ENCODE measurements around the gene BICD1. TPM values are rescaled to one million over a fixed set of nuclear protein-coding genes. Genes with fewer than 3 reads are reported as not detected.

The BICD1 gene
- polyA plus RNA-seq, 2 donors = 1.7 to 2.0 TPM

GRCh38 chr12:32110942-32111341, 4.3 kb downstream of the BICD1 start:
- no peaks in the 10 kb centered on the region for H3K27me3 ChIP-seq (ENCODE audit: control insufficient read depth in 1 of 2, insufficient read depth in 2 of 2, low read length in 2 of 2)
- H3K27ac ChIP-seq (ENCODE audit: low read depth in 2 of 2, low read length in 1 of 2) = no peak overlapping the region
- no peaks in the 10 kb centered on the region for H3K36me3 ChIP-seq (ENCODE audit: control insufficient read depth in 2 of 2, insufficient read depth in 2 of 2, low read length in 1 of 2)
- H3K9me3 ChIP-seq (ENCODE audit: control insufficient read depth in 2 of 2, insufficient read depth in 1 of 2, low read depth in 1 of 2, low read length in 1 of 2) = peaks cover 0 to 2% of the 10 kb centered on the region in 2 donors
- whole genome bisulfite sequencing, 2 donors = 40 to 56% methylated on average over 2 of the region's 2 CpGs
- H3K4me1 ChIP-seq (ENCODE audit: control insufficient read depth in 2 of 2, insufficient read depth in 2 of 2, low read length in 1 of 2) = peaks cover 0 to 5% of the 10 kb centered on the region in 2 donors
- no peak overlapping the region for H3K4me3 ChIP-seq (ENCODE audit: low read depth in 1 of 2, low read length in 2 of 2)

GRCh38 chr12:32115404-32116104, 8.9 kb downstream of the BICD1 start:
- no peaks in the 10 kb centered on the region for H3K36me3 ChIP-seq (ENCODE audit: control insufficient read depth in 2 of 2, insufficient read depth in 2 of 2, low read length in 1 of 2)
- H3K27ac ChIP-seq (ENCODE audit: low read depth in 2 of 2, low read length in 1 of 2) = no peak overlapping the region
- H3K4me1 ChIP-seq (ENCODE audit: control insufficient read depth in 2 of 2, insufficient read depth in 2 of 2, low read length in 1 of 2) = peaks cover 0 to 2% of the 10 kb centered on the region in 2 donors
- no peaks in the 10 kb centered on the region for H3K27me3 ChIP-seq (ENCODE audit: control insufficient read depth in 1 of 2, insufficient read depth in 2 of 2, low read length in 2 of 2)
- H3K4me3 ChIP-seq (ENCODE audit: low read depth in 1 of 2, low read length in 2 of 2) = no peak overlapping the region
- WGBS, 2 donors = 39 to 43% methylated on average over 6 of the region's 6 CpGs
- H3K9me3 ChIP-seq (ENCODE audit: control insufficient read depth in 2 of 2, insufficient read depth in 1 of 2, low read depth in 1 of 2, low read length in 1 of 2) = peaks cover 0 to 2% of the 10 kb centered on the region in 2 donors

GRCh38 chr12:32116897-32117296, 10.2 kb downstream of the BICD1 start:
- Histone ChIP-seq H3K27me3 (ENCODE audit: control insufficient read depth in 1 of 2, insufficient read depth in 2 of 2, low read length in 2 of 2) (no peaks in the 10 kb centered on the region), H3K9me3 (ENCODE audit: control insufficient read depth in 2 of 2, insufficient read depth in 1 of 2, low read depth in 1 of 2, low read length in 1 of 2) (peaks cover 0 to 2% of the 10 kb centered on the region in 2 donors), H3K4me1 (ENCODE audit: control insufficient read depth in 2 of 2, insufficient read depth in 2 of 2, low read length in 1 of 2) (peaks cover 0 to 2% of the 10 kb centered on the region in 2 donors), H3K4me3 (ENCODE audit: low read depth in 1 of 2, low read length in 2 of 2) (no peak overlapping the region), H3K27ac (ENCODE audit: low read depth in 2 of 2, low read length in 1 of 2) (no peak overlapping the region), H3K36me3 (ENCODE audit: control insufficient read depth in 2 of 2, insufficient read depth in 2 of 2, low read length in 1 of 2) (no peaks in the 10 kb centered on the region)
- 73 to 78% methylated on average over 3 of the region's 3 CpGs for WGBS, 2 donors

- Histone ChIP-seq H3K27ac (ENCODE audit: low read depth in 2 of 2, low read length in 1 of 2) (no peak overlapping the region), H3K9me3 (ENCODE audit: control insufficient read depth in 2 of 2, insufficient read depth in 1 of 2, low read depth in 1 of 2, low read length in 1 of 2) (peaks cover 0 to 2% of the 10 kb centered on the region in 2 donors), H3K4me3 (ENCODE audit: low read depth in 1 of 2, low read length in 2 of 2) (no peak overlapping the region), H3K27me3 (ENCODE audit: control insufficient read depth in 1 of 2, insufficient read depth in 2 of 2, low read length in 2 of 2) (no peaks in the 10 kb centered on the region), H3K4me1 (ENCODE audit: control insufficient read depth in 2 of 2, insufficient read depth in 2 of 2, low read length in 1 of 2) (peaks cover 0 to 2% of the 10 kb centered on the region in 2 donors), H3K36me3 (ENCODE audit: control insufficient read depth in 2 of 2, insufficient read depth in 2 of 2, low read length in 1 of 2) (no peaks in the 10 kb centered on the region)
- WGBS, 2 donors = 94 to 95% methylated on average over 3 of the region's 3 CpGs
Observed at GRCh38 chr12:32117316-32117715, 10.7 kb downstream of the BICD1 start.

GRCh38 chr12:32118806-32119205, 12.2 kb downstream of the BICD1 start:
- H3K9me3 ChIP-seq (ENCODE audit: control insufficient read depth in 2 of 2, insufficient read depth in 1 of 2, low read depth in 1 of 2, low read length in 1 of 2) = peaks cover 0 to 2% of the 10 kb centered on the region in 2 donors
- no peak overlapping the region for H3K4me3 ChIP-seq (ENCODE audit: low read depth in 1 of 2, low read length in 2 of 2)
- H3K27ac ChIP-seq (ENCODE audit: low read depth in 2 of 2, low read length in 1 of 2) = no peak overlapping the region
- no peaks in the 10 kb centered on the region for H3K36me3 ChIP-seq (ENCODE audit: control insufficient read depth in 2 of 2, insufficient read depth in 2 of 2, low read length in 1 of 2)
- peaks cover 0 to 2% of the 10 kb centered on the region in 2 donors for H3K4me1 ChIP-seq (ENCODE audit: control insufficient read depth in 2 of 2, insufficient read depth in 2 of 2, low read length in 1 of 2)
- no peaks in the 10 kb centered on the region for H3K27me3 ChIP-seq (ENCODE audit: control insufficient read depth in 1 of 2, insufficient read depth in 2 of 2, low read length in 2 of 2)
- WGBS, 2 donors = 95% methylated on average over 5 of the region's 5 CpGs

- H3K4me3 ChIP-seq (ENCODE audit: low read depth in 1 of 2, low read length in 2 of 2) = no peak overlapping the region
- H3K4me1 ChIP-seq (ENCODE audit: control insufficient read depth in 2 of 2, insufficient read depth in 2 of 2, low read length in 1 of 2) = peaks cover 0 to 2% of the 10 kb centered on the region in 2 donors
- no peaks in the 10 kb centered on the region for H3K9me3 ChIP-seq (ENCODE audit: control insufficient read depth in 2 of 2, insufficient read depth in 1 of 2, low read depth in 1 of 2, low read length in 1 of 2)
- no peak overlapping the region for H3K27ac ChIP-seq (ENCODE audit: low read depth in 2 of 2, low read length in 1 of 2)
- 77 to 79% methylated on average over 2 of the region's 2 CpGs for WGBS, 2 donors
- H3K36me3 ChIP-seq (ENCODE audit: control insufficient read depth in 2 of 2, insufficient read depth in 2 of 2, low read length in 1 of 2) = no peaks in the 10 kb centered on the region
- H3K27me3 ChIP-seq (ENCODE audit: control insufficient read depth in 1 of 2, insufficient read depth in 2 of 2, low read length in 2 of 2) = no peaks in the 10 kb centered on the region
Observed at GRCh38 chr12:32120419-32120818, 13.8 kb downstream of the BICD1 start.

GRCh38 chr12:32124637-32125036, 18.0 kb downstream of the BICD1 start:
- Histone ChIP-seq H3K4me3 (ENCODE audit: low read depth in 1 of 2, low read length in 2 of 2) (no peak overlapping the region), H3K4me1 (ENCODE audit: control insufficient read depth in 2 of 2, insufficient read depth in 2 of 2, low read length in 1 of 2) (no peaks in the 10 kb centered on the region), H3K27ac (ENCODE audit: low read depth in 2 of 2, low read length in 1 of 2) (no peak overlapping the region), H3K36me3 (ENCODE audit: control insufficient read depth in 2 of 2, insufficient read depth in 2 of 2, low read length in 1 of 2) (no peaks in the 10 kb centered on the region), H3K9me3 (ENCODE audit: control insufficient read depth in 2 of 2, insufficient read depth in 1 of 2, low read depth in 1 of 2, low read length in 1 of 2) (no peaks in the 10 kb centered on the region), H3K27me3 (ENCODE audit: control insufficient read depth in 1 of 2, insufficient read depth in 2 of 2, low read length in 2 of 2) (no peaks in the 10 kb centered on the region)
- WGBS, 2 donors = 60 to 89% methylated on average over 1 of the region's 1 CpG

- Histone ChIP-seq H3K36me3 (ENCODE audit: control insufficient read depth in 2 of 2, insufficient read depth in 2 of 2, low read length in 1 of 2) (no peaks in the 10 kb centered on the region), H3K9me3 (ENCODE audit: control insufficient read depth in 2 of 2, insufficient read depth in 1 of 2, low read depth in 1 of 2, low read length in 1 of 2) (no peaks in the 10 kb centered on the region), H3K27me3 (ENCODE audit: control insufficient read depth in 1 of 2, insufficient read depth in 2 of 2, low read length in 2 of 2) (no peaks in the 10 kb centered on the region), H3K27ac (ENCODE audit: low read depth in 2 of 2, low read length in 1 of 2) (no peak overlapping the region), H3K4me3 (ENCODE audit: low read depth in 1 of 2, low read length in 2 of 2) (no peak overlapping the region), H3K4me1 (ENCODE audit: control insufficient read depth in 2 of 2, insufficient read depth in 2 of 2, low read length in 1 of 2) (no peaks in the 10 kb centered on the region)
- 88 to 97% methylated on average over 7 of the region's 7 CpGs for WGBS, 2 donors
Observed at GRCh38 chr12:32125455-32126084, 18.9 kb downstream of the BICD1 start.

GRCh38 chr12:32126720-32127119, 20.1 kb downstream of the BICD1 start:
- Histone ChIP-seq H3K27ac (ENCODE audit: low read depth in 2 of 2, low read length in 1 of 2) (no peak overlapping the region), H3K4me3 (ENCODE audit: low read depth in 1 of 2, low read length in 2 of 2) (no peak overlapping the region), H3K4me1 (ENCODE audit: control insufficient read depth in 2 of 2, insufficient read depth in 2 of 2, low read length in 1 of 2) (no peaks in the 10 kb centered on the region), H3K36me3 (ENCODE audit: control insufficient read depth in 2 of 2, insufficient read depth in 2 of 2, low read length in 1 of 2) (no peaks in the 10 kb centered on the region), H3K9me3 (ENCODE audit: control insufficient read depth in 2 of 2, insufficient read depth in 1 of 2, low read depth in 1 of 2, low read length in 1 of 2) (no peaks in the 10 kb centered on the region), H3K27me3 (ENCODE audit: control insufficient read depth in 1 of 2, insufficient read depth in 2 of 2, low read length in 2 of 2) (no peaks in the 10 kb centered on the region)
- 77 to 79% methylated on average over 2 of the region's 2 CpGs for WGBS, 2 donors

- Histone ChIP-seq H3K4me1 (ENCODE audit: control insufficient read depth in 2 of 2, insufficient read depth in 2 of 2, low read length in 1 of 2) (no peaks in the 10 kb centered on the region), H3K27ac (ENCODE audit: low read depth in 2 of 2, low read length in 1 of 2) (no peak overlapping the region), H3K36me3 (ENCODE audit: control insufficient read depth in 2 of 2, insufficient read depth in 2 of 2, low read length in 1 of 2) (no peaks in the 10 kb centered on the region), H3K9me3 (ENCODE audit: control insufficient read depth in 2 of 2, insufficient read depth in 1 of 2, low read depth in 1 of 2, low read length in 1 of 2) (no peaks in the 10 kb centered on the region), H3K4me3 (ENCODE audit: low read depth in 1 of 2, low read length in 2 of 2) (no peak overlapping the region), H3K27me3 (ENCODE audit: control insufficient read depth in 1 of 2, insufficient read depth in 2 of 2, low read length in 2 of 2) (no peaks in the 10 kb centered on the region)
- WGBS, 2 donors = 93 to 95% methylated on average over 5 of the region's 5 CpGs
Observed at GRCh38 chr12:32131666-32132065, 25.0 kb downstream of the BICD1 start.
